Globus pallidus (tissue), 1 donor: ENCODE measurements around the gene PITX2.
A peak's percentile ranks its signal among the peaks of the same experiment; 100 is the strongest.

Experiments used
- DNase-seq: peaks from one replicate; pipeline ENCODE4 v3.0.0-alpha.2; 2015; ENCODE audit warnings: low spot score

PITX2 gene

DNA sequence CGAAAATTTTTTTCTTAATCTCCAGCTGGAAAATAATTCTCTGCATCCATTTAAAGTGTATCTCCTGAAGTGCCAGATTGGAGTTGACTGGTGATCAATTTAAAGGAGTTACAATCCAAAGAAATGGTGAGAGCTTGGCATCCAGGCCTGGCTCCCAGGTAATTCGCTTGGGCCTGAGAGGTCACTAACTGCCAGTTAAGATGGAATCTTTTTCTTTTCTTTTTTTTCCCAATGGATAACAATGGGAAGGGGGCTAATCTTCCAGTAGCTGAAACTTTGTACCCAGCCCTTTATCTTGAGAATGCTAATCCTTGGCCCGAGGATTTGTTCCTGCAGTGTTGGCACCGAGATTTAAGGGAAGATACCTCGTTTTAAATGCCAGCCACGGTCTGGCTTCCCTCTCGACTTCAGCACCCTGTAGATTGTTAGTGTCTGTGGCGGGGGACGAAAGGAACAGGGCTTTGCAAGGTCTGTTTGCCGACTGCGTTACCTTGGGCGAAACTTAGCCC lies 13.3 kb upstream of the PITX2 start:
- no peak for DNase-seq

DNA sequence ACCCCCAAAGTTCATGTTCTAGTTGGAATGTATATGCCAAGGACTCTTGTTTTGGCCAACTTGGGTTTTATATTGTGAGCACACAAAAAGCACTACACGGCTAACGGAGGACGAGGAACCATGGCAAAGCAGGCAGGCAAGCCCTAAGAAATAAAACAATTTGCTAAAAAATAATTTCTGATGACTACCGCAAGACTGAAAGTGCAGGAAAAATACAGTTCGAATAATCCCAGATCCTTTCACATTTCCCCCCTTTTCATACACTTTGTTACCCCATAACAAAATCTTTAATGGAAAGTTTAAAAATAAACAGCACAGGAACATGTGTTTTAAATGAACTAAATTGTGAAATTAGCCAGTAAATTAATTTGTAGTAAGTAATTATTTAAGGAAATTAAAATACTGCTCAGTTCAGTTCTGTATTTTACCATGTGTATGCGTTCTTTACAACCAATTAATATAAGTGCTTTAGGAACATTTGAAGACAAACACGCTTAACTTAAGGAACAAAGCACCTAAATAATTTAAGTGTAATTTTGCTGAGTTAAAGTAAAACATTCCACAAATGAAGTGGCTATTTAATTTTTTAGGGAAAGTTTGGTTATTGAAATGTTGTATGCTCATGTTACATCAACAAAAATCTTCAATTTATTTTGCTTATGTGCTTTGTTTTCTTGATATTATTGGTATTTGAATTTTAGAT lies 12.4 kb upstream of the PITX2 start:
- DNase-seq: no peak

DNA sequence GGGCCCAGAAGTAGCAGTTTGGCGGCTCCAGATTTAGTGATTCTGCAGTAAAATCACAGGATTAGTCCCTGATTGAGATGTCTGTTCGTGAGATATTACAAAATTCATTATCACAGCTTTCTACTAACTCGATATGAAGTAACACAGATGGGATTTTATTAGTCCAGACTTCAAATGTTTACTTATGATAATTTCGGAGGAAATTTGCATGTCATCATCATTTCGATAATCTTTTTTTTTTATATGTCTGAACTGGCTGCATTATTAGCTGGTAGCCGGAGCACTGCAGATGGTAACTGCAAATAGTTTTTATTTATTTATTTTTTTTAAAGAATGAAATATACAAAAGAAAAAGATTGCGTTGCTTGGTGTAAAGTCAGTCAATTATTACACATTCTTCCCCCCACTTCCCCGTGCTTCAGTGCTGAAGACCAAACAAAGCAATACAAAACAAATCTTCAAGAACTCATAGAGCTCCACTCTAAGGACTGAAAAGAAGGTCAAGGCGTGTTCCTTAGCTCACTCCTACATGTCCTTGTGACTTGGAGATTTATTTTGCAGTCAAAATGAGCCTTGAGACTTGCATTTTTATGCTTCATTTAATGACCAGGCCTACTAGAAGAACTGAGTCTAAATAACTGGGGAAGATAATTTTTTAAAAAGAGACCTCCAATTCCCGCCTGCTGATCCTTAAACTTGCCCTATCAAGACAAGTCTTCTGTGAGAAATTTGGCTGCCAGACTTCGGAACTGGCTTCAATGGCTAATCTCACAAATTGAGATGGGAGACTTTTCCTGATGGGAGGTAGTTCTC lies 11.7 kb upstream of the PITX2 start:
- no peak for DNase-seq

DNA sequence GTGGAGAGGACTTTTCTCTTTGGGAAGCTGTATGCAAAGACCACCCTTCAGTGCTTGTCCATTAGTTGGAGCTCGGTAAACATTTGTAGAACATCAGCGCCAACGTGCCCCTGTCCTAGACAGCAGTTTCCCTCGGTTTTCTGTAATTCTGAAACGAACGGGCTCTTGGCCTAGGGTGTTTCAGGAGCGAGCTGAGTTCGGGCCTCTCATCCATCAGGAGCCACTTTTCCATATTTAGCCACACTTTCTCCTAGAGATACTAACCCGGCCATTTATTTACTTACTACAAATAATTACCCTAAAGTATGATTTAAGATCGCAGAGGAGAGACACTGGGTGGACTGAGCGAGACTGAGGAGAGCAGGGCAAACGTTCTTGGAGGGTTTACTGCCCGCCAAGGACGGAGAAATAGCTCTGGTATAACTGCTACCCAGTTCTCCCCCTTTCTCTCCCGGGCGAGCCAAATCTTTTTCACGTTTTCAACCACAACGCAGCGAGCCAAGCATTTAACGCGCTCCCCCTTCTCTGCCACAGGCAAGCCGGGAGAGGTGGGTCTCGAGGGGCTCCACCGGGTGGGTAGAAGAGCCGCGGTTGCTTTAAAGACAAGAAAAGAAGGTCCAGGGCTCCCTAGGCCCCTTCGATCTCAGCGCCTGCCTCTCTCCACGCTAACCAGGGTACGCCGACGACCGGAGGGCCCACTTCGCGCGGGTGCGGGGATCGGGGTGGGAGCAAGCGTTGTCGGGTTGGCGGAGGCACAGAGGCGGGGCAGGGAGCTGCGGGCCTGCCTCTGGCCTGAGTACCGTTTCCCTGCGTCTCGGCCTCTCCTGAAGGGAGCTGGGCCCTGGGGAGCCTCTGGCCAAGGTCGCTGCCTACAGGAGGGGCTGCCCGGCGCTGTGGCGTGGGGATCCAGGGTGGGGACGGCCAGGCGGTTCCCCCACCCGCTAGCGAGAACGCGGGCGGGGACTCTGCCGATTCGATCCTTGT lies 10.8 kb upstream of the PITX2 start:
- no peak for DNase-seq

DNA sequence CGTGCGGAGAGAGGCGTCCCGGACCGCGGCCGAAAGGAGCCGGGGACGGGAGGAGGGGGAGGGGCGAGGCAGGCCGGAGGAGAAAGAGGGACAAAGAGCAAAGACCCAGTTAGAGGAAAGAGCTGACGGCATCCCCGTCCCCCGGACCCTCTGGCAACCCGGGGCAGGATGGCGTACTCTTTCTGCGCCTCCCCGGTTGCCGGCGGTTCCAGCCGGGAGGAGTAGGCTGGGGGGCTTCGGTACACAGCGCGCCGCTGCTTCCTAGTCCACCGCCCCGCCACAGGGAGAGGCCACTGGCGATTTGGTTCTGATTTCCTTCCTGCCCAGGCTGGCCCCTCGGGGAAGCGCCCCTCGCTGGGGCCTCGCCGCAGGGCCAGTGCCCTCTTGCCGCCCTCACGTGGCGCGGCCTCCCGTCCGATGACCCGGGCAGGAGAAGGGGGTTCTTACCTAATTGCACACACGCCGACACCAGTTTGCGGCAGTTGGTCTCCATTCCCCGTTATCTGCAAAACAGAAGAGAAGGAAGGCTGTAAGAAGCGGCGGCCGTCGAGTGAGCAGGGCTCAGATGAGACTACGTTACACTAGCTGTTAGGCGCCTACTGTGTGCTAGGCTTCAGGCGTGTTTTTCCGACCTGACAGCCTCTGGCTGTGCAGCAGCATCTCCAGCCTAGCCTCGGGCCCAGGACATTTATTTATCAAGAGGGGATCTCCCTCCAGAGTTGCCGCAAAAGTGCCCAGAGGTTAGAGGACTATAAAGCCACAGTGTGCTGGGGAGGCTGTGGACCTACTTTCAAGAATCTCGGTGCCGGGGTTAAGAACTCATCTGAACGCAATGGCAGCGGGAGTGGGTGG lies 9.9 kb upstream of the PITX2 start:
- DNase-seq: no peak

DNA sequence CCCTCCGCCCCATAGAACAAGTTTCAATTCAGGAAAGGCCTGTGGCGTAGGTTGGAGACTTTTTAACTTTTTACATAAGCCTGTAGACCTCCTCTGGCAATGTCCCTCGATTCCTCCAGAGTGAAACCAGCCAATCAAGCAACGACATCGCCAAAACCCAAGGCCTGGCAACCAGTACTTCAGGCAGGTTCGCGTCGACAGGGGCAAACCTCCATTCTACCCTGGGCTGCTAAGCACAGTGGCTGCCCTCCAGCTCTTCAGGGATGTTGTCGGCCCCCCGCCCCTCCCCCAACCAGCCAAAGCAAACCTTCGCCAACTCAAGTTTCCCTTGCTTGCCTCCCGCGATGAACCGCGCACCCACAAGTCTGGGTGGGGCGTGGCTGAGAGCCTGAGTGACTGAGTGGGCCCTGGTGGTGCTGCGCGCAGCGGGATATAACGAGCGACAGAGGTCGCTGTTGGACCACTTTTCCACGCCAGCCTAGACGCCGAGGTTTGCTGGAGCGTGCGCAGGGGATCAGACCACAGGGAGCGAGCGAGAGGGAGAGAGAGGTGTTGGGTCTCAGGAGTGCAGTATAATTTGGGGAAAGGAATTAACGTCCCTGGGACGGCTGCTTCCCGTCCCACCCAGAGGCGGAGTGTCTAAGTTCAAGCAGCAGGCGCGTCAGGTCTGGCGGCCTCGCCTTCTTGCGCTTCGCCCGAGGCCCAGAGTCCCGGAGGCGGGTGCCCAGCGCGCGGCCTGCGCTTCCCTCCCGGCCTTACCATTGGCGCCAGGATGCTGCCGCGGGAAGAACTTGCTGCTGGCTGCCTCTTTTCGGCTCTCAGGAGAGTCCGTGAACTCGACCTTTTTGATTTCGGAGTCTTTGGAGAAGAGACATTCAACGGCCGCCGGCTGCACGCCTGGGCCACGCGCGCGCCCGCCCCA lies 9.0 kb upstream of the PITX2 start:
- peak; percentile 68 for DNase-seq

DNA sequence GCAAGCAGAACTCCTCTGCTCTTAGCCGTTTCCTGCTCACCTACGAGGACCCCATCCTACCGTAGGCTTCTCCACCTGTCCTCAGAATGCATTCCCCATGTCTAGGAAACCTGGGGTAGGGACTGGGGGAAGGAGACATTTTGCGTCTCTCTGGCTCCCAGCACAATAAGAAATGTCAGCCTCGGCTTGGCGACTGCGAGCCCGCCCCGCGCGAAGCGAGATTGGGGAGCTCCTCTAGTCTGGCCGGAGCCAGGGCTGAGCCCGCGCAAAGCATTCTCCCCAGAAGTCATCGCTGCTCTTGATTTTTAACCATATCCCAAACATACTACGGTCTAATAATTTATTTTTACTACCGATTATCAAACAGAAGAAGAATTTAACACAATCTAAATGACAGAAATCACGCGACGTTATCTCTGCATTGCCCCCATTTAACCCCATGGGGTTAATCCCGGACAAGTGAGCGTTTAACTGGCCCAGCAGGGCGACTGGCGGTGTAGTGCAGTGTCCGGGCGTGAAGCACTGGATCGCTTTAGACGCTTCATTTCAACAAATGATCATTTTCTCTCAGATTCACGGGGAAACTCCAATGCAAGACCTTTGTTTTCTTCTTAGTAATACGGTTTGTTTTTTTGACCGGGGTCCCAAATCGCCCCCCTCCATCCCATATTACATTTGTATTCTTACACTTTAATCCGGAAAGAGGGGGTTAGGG lies 8.0 kb upstream of the PITX2 start:
- DNase-seq: no peak

DNA sequence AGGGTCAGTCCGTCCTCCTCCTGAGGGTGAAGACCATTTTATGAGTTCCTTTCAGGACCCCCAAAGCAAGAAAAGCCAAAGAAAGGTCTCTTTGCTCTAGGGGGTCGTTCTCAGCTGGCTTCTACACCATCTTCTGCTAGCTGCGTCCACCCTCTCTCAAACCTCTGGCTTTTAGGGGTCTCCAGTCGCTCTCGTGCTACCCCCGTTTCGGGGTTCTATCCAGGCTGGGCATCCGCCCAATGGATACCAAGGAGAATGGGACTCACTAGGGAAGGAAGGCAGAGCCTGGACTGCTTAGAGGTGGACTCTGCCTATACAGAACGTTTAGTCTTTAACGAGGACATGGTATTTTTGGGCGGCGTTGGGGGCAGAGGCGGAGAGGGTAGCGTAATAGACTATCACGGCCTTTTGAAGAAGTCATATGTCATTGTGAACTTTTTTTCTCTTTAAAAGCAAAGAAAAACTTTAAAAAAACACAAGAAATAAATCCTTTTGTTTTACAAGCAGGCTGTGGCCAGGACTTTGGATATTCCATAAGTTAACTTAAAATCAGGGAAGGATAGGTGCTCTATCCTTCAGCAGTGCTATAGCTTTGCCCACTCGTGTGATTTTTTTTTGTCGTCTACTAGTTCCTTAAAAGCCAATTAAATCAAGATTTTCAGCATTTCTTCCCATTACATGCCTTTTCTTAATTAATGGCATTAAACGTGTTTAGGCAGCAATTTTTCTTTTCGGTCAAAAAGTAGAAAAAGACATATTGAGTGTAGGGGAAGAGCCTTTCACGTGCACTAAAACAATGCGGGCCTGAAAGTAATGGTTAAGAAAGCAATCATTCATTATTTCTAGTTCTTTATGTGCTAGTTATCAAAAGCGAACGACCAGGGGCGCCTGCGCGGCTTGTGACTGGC lies 7.2 kb upstream of the PITX2 start:
- DNase-seq: no peak

DNA sequence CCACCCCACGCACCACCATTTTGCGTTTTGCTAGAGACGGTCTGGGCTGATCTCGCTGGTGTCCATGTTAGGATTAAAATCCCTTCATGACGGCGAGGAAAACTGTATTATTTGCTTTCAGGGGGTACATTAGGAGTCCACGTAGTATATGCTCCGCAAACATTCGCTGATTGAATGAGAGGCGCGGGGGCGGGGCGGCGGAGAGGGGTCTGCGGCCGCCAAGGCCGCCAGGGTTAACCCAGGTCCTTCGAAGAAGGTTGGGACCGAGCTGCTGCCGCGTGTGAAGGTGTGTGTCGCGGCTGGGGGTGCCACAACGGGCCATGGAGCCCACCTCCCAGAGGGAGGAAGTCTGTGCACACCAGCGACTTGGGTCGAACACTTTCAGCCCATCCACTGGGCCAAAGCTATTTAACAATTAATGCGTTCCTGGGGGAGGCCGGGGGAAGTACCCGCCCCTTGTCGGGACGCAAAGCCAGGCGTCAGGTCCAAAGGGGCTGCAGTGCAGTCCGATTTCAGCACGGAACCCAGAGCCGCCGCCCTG lies 6.4 kb upstream of the PITX2 start:
- no peak for DNase-seq

DNA sequence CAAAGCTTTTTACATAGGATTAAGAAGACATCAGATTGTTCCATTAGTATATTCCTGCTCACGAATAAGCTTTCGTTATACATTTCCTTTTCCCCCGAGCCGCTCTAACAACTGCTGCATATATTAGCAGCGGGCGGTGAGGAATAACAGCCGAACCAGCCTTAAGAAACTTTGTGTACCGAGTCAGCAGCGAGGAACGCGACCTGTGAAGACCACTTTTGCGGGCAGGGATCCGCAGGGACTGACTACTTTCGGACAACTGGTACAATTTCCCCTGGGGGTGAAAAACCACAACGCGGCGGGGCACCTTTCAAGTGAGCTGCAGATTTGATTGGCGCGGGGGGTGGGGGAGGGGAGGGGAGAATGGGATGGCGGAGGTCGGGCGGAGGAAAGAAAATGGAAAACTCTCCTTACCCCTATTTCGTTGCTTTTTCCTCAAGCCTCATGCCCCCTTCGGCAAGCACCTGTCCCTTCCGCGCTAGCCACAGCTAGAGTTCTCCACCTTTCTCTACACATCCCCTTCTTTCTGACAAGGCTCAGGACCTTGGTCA lies 5.9 kb upstream of the PITX2 start:
- no peak for DNase-seq

DNA sequence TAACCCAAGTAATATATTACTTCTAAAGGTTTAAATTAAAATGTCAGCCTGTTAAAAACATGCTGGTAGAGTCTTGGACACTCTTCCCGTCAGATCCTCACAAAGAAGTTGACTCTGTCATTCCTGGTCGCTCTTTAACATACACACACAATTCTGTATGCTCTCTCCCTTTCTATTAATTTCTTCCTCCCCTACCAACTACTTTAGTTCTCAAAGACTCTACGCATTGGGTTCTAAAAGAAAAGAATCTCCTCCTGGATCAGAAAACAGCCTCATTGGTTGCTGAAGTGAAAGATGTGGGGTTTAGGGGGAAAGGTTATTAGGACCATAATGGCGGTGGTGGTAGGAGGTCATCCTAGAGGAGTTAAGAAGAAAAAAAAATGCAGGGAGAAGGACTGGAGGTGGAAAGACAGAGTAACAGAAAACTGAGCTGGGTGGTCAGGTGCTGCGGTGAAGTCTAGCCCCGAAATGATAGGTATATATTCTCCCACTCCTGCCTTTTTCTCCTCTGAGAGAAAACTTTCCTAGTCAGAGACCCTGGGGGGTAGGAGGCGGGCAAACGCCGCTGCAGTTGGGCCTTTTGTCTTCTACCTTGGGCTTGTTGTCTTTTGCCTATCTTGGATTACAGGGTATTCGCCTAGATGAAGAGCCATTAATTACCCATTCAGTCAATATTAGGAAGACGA lies 5.2 kb upstream of the PITX2 start:
- no peak for DNase-seq

DNA sequence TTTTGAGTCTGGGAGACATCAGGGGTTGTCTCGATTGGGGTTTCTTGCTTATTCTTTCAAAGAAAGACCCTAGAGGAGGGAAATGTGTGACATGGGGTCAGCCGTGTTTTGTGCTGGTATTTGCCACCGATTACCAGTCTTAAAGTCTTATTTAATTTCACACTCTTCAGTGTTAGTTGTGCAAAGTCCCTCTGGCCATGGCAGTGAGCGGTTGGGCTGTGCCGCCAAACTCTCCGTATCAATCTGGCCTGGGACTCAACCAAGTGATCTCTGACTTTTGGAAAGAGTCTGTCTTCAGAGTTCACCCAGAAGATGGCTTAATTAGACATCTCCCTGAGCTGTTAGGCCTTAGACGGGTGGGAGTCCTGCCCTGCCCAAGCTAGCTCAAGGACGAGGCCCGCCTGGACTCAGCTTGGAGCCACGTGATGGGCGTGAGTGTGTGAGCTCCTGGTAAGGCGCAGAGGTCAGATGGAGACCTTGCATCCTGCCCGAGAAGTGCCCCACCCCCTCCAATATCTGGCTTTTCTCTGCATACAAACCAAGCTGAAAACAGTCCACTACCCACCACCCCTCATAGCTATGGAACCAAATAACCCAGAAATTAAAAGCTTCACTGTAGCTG lies 3.8 kb upstream of the PITX2 start:
- no peak for DNase-seq

DNA sequence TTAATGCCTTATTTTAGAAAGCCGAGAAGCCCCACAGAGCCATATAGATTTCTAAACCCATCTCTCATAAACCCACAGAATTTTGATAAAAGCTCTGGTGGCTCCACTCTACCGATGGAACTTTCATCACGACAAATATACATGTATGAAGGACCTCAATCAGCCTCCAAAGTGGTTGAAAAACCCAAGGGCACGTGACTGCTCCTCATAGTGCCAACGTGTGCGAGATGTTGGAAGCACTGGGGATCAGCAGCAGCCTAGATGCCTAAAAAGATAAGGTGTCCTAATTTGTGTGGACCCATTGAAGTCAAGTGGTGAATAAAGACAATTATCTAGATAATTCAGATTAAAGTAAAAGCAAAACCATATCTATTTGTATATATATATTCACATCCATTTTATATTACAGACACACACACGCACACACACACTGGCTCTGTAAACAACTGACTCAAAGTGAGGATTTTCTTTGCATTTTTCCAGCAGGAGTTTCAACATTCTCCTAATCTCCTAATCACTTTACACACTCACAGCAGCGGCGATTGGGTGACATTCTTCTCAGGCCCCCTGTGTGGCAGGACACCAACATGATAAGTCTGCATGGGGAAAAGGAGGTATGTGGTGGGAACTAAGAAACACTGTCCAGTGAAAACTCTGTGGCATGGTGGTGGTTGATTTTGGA lies 2.8 kb upstream of the PITX2 start:
- no peak for DNase-seq

DNA sequence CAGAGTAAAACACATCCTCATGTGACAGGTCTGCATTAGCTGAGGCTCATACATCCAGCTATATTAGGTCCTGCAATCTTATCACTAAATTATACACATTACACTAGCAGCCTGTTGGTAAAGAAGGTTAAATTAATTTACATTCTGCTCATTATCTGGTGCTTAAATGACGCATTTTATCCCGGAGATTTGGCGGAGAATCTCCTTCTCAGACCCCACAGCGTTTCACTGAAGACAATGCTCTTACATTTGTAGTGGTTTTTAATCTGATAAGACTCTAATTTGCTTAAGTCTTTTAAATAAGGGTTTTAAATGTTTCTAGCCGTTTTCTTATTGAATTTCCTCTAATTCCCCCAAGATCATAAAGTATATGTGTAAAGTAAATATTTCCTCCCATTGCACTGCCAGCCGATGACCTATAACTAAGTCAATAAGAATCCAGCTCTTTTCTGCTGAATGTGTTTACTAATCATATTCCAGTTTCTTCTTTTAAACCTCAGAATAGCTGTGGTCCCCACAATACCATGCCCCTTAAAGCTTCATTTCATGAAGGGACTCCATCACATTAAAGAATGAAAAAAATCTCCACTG lies 2.1 kb upstream of the PITX2 start:
- no peak for DNase-seq

DNA sequence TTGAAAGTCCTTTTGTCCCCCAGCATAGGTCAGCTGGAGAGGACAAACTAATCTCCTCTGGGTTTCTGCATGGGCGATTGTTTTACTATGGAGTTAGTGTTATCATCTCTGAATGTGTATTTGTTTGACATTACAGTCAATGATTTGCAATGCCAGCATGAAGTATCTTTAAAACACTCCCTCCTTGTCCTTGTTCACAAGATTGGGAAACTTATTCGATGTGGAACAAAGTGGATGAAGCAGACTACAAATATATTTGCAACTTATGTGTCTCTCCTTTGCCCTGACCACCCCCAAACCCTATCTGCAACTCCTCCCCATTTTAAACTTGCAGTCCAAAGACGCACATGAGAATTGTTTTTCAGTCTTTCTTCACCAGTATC lies 1.5 kb upstream of the PITX2 start:
- DNase-seq: no peak
